ENCODE measurements around the gene LDB3. TPM values are rescaled to one million over a fixed set of nuclear protein-coding genes. Genes with fewer than 3 reads are reported as not detected.

LDB3 gene
- total RNA-seq, 1 experiment from 2014 or later, result 0.63 TPM

DNA sequence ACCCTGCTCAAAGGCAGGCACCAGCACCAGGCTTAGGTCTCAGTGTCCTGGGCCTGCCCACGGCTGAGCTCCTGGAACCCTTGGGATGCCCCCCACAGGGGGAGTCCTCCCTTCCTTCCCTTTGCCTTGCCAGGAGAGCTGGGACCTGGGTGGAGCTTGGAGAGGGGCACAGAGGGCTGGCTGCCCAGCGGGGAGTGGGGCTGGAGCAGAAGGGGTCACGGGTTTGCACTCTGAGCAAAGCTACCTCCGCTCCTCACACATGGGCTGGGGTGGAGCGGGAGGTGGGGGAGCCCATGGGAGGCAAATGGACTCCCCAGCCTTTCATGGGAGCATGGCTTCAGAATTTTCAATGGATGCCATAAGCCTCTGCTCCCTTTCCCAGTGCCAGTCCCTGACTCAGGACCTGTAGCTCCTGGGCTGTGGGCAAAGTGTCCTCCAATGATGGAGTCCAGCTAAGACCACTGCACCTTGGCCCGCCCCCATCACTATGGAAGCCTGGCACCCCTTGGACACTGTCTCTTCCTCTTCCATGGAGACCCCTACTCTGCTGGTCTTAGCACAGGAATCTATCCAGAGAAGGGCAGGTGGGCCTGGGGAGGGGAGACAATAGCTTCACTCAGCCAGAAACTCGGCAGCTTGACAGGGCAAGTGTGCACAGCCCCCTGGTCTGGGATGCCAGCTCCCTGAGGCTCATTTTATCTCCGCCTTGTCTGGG lies 39.9 kb downstream of the LDB3 start:
- no peaks in the 10 kb centered on the region for H3K9me2 ChIP-seq (ENCODE audit: insufficient read depth)
- ChIA-PET POLR2A (ENCODE audit: unreplicated experiment) (no interaction called here), CTCF (no interaction called here)
- no peak for DNase-seq
- H3K27ac ChIP-seq, result no peak overlapping the region
- H3K36me3 ChIP-seq (ENCODE audit: low read depth), result no peaks in the 10 kb centered on the region
- H4K20me1 ChIP-seq (ENCODE audit: insufficient read depth), result no peaks in the 10 kb centered on the region
- no peak overlapping the region for H3K4me3 ChIP-seq
- H2AFZ ChIP-seq, result no peak overlapping the region
- no peaks in the 10 kb centered on the region for H3K79me2 ChIP-seq (ENCODE audit: low read depth)
- no peaks in the 10 kb centered on the region for H3K4me1 ChIP-seq (replicated peaks; ENCODE audit: insufficient read depth)
- no peaks in the 10 kb centered on the region for H3K9me3 ChIP-seq (ENCODE audit: insufficient read depth, low read depth)
- TF ChIP-seq, protein P1, sequence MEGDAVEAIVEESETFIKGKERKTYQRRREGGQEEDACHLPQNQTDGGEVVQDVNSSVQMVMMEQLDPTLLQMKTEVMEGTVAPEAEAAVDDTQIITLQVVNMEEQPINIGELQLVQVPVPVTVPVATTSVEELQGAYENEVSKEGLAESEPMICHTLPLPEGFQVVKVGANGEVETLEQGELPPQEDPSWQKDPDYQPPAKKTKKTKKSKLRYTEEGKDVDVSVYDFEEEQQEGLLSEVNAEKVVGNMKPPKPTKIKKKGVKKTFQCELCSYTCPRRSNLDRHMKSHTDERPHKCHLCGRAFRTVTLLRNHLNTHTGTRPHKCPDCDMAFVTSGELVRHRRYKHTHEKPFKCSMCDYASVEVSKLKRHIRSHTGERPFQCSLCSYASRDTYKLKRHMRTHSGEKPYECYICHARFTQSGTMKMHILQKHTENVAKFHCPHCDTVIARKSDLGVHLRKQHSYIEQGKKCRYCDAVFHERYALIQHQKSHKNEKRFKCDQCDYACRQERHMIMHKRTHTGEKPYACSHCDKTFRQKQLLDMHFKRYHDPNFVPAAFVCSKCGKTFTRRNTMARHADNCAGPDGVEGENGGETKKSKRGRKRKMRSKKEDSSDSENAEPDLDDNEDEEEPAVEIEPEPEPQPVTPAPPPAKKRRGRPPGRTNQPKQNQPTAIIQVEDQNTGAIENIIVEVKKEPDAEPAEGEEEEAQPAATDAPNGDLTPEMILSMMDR (conservative IDR thresholded peaks at IDR 0.05), result no peak
- no peak for TF ChIP-seq EZH2 (IDR thresholded peaks at IDR 0.05; ENCODE audit: low read depth)
- BruUV-seq (replicated peaks), result no TSS peak
- no peaks in the 10 kb centered on the region for H3F3A ChIP-seq (ENCODE audit: insufficient read depth, low read depth)
- H3K4me2 ChIP-seq, result no peak overlapping the region
- intact Hi-C loops (cut with micrococcal nuclease; ENCODE audit: unreplicated experiment), result no loop called here
- no peaks in the 10 kb centered on the region for H3K27me3 ChIP-seq (ENCODE audit: insufficient read depth, low read depth)

DNA sequence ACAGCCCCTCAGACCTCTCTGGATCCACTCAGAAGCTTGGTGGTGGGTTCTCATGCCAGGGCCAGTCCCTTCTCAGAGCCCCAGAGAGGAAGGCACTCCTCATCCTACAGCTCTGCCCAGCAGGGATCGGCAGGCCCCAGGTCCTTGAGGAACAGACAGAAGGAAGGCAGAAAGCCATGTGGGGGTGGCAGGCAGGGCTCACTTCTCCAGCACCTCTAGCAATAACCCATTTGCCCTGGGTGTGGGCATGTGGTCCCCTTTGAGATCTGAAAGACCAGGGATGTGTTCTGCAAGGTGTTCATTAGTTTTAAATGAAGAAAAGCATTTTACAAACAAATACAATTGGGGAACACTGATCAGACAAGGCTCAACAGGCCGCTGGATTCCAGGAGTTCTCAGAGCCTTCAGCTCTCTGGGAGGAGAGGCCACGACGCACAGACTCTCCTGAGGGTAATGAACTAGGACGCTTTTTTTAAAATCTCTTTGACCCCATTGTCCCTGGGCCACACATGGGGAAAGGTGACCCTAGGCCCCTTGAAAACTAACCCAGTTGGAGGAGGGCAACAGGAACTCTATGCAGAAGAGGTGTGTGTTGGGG lies 40.6 kb downstream of the LDB3 start:
- Histone ChIP-seq H3K36me3 (ENCODE audit: low read depth) (no peaks in the 10 kb centered on the region), H4K20me1 (ENCODE audit: insufficient read depth) (no peaks in the 10 kb centered on the region), H3K79me2 (ENCODE audit: low read depth) (no peaks in the 10 kb centered on the region), H3F3A (ENCODE audit: insufficient read depth, low read depth) (no peaks in the 10 kb centered on the region), H3K27ac (no peak overlapping the region), H3K27me3 (ENCODE audit: insufficient read depth, low read depth) (no peaks in the 10 kb centered on the region), H3K4me1 (replicated peaks; ENCODE audit: insufficient read depth) (no peaks in the 10 kb centered on the region), H3K4me3 (no peak overlapping the region), H2AFZ (no peak overlapping the region), H3K4me2 (no peak overlapping the region), H3K9me3 (ENCODE audit: insufficient read depth, low read depth) (no peaks in the 10 kb centered on the region), H3K9me2 (ENCODE audit: insufficient read depth) (no peaks in the 10 kb centered on the region)
- BruUV-seq (replicated peaks), result TSS peak; percentile 11
- no peak for DNase-seq
- ChIA-PET CTCF (no interaction called here), POLR2A (ENCODE audit: unreplicated experiment) (no interaction called here)
- TF ChIP-seq EZH2 (IDR thresholded peaks at IDR 0.05; ENCODE audit: low read depth), result no peak
- TF ChIP-seq, protein P1 (conservative IDR thresholded peaks at IDR 0.05), result no peak
- intact Hi-C loops (cut with micrococcal nuclease; ENCODE audit: unreplicated experiment), result no loop called here

DNA sequence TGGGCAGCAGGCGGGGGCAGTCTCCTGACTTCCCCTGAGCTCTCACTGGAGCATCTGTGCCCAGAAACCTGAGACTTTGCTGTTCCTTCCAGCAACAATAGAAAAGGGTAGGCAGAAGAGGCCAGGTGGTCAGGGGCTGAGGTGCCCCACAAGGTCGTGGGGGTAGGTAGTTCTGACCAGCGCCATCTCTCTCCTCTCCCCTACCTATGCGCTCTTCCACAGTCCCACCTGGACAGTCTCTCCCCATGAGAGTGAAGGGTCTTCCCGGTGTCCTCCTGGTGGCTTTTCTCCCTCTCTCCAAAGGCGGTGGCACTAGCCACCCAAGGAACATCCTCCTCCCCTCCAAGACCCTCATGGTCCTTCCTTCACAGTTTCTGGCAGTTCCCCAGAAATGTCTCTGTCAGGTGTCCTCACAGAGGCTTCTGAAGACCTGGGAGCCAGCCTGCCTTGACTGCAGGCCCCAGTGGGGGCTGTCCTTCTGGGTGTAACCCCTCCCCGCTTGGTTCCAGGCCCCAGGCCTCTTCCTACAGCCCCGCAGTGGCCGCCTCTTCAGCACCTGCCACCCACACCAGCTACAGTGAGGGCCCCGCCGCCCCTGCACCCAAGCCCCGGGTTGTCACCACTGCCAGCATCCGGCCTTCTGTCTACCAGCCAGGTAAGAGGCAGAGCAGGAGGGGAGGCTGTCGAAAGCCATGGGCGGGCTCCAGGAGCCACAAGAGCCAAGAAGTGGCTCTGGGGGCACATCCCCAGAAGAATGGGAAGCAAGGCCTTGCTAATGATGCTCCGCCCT lies 41.3 kb downstream of the LDB3 start:
- H3K4me1 ChIP-seq (replicated peaks; ENCODE audit: insufficient read depth), result no peaks in the 10 kb centered on the region
- no peak overlapping the region for H3K4me3 ChIP-seq
- intact Hi-C loops (cut with micrococcal nuclease; ENCODE audit: unreplicated experiment), result loop anchor here (5.0 to 10.0 kb wide), 3 partner anchors 48 to 253 kb away; partner anchors contain the start of gene BMPR1A
- ChIA-PET POLR2A (ENCODE audit: unreplicated experiment) (no interaction called here), CTCF (no interaction called here)
- TF ChIP-seq EZH2 (IDR thresholded peaks at IDR 0.05; ENCODE audit: low read depth), result no peak
- TF ChIP-seq, protein P1 (conservative IDR thresholded peaks at IDR 0.05), result no peak
- H3K4me2 ChIP-seq, result no peak overlapping the region
- H3K27me3 ChIP-seq (ENCODE audit: insufficient read depth, low read depth), result no peaks in the 10 kb centered on the region
- H3K36me3 ChIP-seq (ENCODE audit: low read depth), result no peaks in the 10 kb centered on the region
- no peak overlapping the region for H3K27ac ChIP-seq
- DNase-seq, result no peak
- no peaks in the 10 kb centered on the region for H3K79me2 ChIP-seq (ENCODE audit: low read depth)
- BruUV-seq (replicated peaks), result no TSS peak
- H3K9me3 ChIP-seq (ENCODE audit: insufficient read depth, low read depth), result no peaks in the 10 kb centered on the region
- no peaks in the 10 kb centered on the region for H3F3A ChIP-seq (ENCODE audit: insufficient read depth, low read depth)
- H4K20me1 ChIP-seq (ENCODE audit: insufficient read depth), result no peaks in the 10 kb centered on the region
- no peak overlapping the region for H2AFZ ChIP-seq
- no peaks in the 10 kb centered on the region for H3K9me2 ChIP-seq (ENCODE audit: insufficient read depth)
